ENCODE measurements around the gene GALNT17. TPM values are rescaled to one million over a fixed set of nuclear protein-coding genes. Genes with fewer than 3 reads are reported as not detected.

The GALNT17 gene
- total RNA-seq, 1 donor = 0.18 TPM

GRCh38 chr7:71227126-71227525 is 95.2 kb downstream of the GALNT17 start:
- no peak overlapping the region for H3K4me3 ChIP-seq (ENCODE audit: low read depth, low read length)
- DNase-seq (ENCODE audit: low read depth) = no peak

GRCh38 chr7:71229148-71229547 is 97.2 kb downstream of the GALNT17 start:
- TF ChIP-seq CTCF (IDR thresholded peaks at IDR 0.05; ENCODE audit: insufficient read depth, low read length) = no peak
- no peak overlapping the region for H3K4me3 ChIP-seq (ENCODE audit: low read depth, low read length)
- DNase-seq (ENCODE audit: low read depth) = no peak

More at GRCh38 chr7:71227126-71227525, 95.2 kb downstream of the GALNT17 start:
- no peak for TF ChIP-seq CTCF (IDR thresholded peaks at IDR 0.05; ENCODE audit: insufficient read depth, low read length)

GRCh38 chr7:71229699-71230098 is 97.8 kb downstream of the GALNT17 start:
- no peak overlapping the region for H3K4me3 ChIP-seq (ENCODE audit: low read depth, low read length)
- TF ChIP-seq CTCF (IDR thresholded peaks at IDR 0.05; ENCODE audit: insufficient read depth, low read length) = no peak
- DNase-seq (ENCODE audit: low read depth) = no peak

GRCh38 chr7:71235253-71235652 is 103.3 kb downstream of the GALNT17 start:
- H3K4me3 ChIP-seq (ENCODE audit: low read depth, low read length) = no peak overlapping the region
- TF ChIP-seq CTCF (IDR thresholded peaks at IDR 0.05; ENCODE audit: insufficient read depth, low read length) = no peak
- no peak for DNase-seq (ENCODE audit: low read depth)

GRCh38 chr7:71236230-71237105 is 104.5 kb downstream of the GALNT17 start:
- DNase-seq (ENCODE audit: low read depth) = no peak
- no peak for TF ChIP-seq CTCF (IDR thresholded peaks at IDR 0.05; ENCODE audit: insufficient read depth, low read length)
- H3K4me3 ChIP-seq (ENCODE audit: low read depth, low read length) = no peak overlapping the region

GRCh38 chr7:71237945-71238344 is 106.0 kb downstream of the GALNT17 start:
- no peak for DNase-seq (ENCODE audit: low read depth)
- TF ChIP-seq CTCF (IDR thresholded peaks at IDR 0.05; ENCODE audit: insufficient read depth, low read length) = no peak
- no peak overlapping the region for H3K4me3 ChIP-seq (ENCODE audit: low read depth, low read length)

All from fibroblast of the aortic adventitia (primary cell).